PC-9 (cell line): ENCODE measurements around the gene S1PR5. TPM values are rescaled to one million over a fixed set of nuclear protein-coding genes. Genes with fewer than 3 reads are reported as not detected.
"Not testable (repeated sequence)": the region's sequence is repeated elsewhere in the genome, so short reads cannot be mapped to it uniquely, and the experiment has no call there.

Experiments used
- BruUV-seq: library from RNA; stranded (reverse); fragments of 400-500 nt; replicated peaks from 2 replicates; lab custom pipeline; 2021; lab: Mats Ljungman, UMichigan
- CTCF ChIA-PET: fragments of 300-600 bp; sonication (Branson Sonifier 250); formaldehyde crosslinking; loops from one replicate; lab custom pipeline; 2022; ENCODE audit warnings: antibody characterized with exemption; lab: Charles Lee
- POLR2A ChIA-PET: fragments of 300-600 bp; sonication (Branson Sonifier 250); formaldehyde crosslinking; loops from one replicate; lab custom pipeline; 2022; ENCODE audit warnings: antibody characterized with exemption; ENCODE audit not compliant: unreplicated experiment; lab: Charles Lee
- DNase-seq, 2 experiments: peaks; one replicate each; pipeline versions ENCODE4 v3.0.0 to v3.0.0-alpha.2; 2015 to 2022; ENCODE audit warnings: mixed read lengths in 1 of 2
- H2AFZ ChIP-seq: fragments of 200-600 bp; sonication (generic); 2 replicates; pipeline ENCODE4 v1.8.1; 2017; ENCODE audit warnings: antibody characterized with exemption
- H3F3A ChIP-seq: fragments of 200-600 bp; sonication (generic); 2 replicates; pipeline ENCODE4 v1.8.1; 2017; ENCODE audit warnings: antibody characterized with exemption, mild to moderate bottlenecking, low read depth; ENCODE audit not compliant: insufficient read depth
- H3K27ac ChIP-seq: fragments of 200-600 bp; sonication (generic); 2 replicates; pipeline ENCODE4 v1.6.1; 2016; ENCODE audit warnings: mixed run types
- H3K27me3 ChIP-seq: fragments of 200-600 bp; sonication (generic); 2 replicates; pipeline ENCODE4 v1.6.1; 2016; ENCODE audit warnings: low read depth, mixed run types; ENCODE audit not compliant: insufficient read depth
- H3K36me3 ChIP-seq: fragments of 200-600 bp; sonication (generic); 2 replicates; pipeline ENCODE4 v1.6.1; 2016; ENCODE audit warnings: low read depth, mixed run types
- H3K4me1 ChIP-seq: fragments of 200-600 bp; sonication (generic); replicated peaks from 2 replicates; pipeline ENCODE4 v1.6.1; 2016; ENCODE audit warnings: mixed run types; ENCODE audit not compliant: insufficient read depth
- H3K4me2 ChIP-seq: fragments of 200-600 bp; sonication (generic); 2 replicates; pipeline ENCODE4 v1.6.1; 2017; ENCODE audit warnings: mixed run types
- H3K4me3 ChIP-seq: fragments of 200-600 bp; sonication (generic); 2 replicates; pipeline ENCODE4 v1.6.1; 2016; ENCODE audit warnings: mixed run types
- H3K79me2 ChIP-seq: fragments of 200-600 bp; sonication (generic); 2 replicates; pipeline ENCODE4 v1.6.1; 2017; ENCODE audit warnings: low read depth, mixed run types
- H3K9me2 ChIP-seq: fragments of 200-600 bp; sonication (generic); 2 replicates; pipeline ENCODE4 v1.8.1; 2017; ENCODE audit warnings: mild to moderate bottlenecking; ENCODE audit not compliant: insufficient read depth
- H3K9me3 ChIP-seq: fragments of 200-600 bp; sonication (generic); 2 replicates; pipeline ENCODE4 v1.8.1; 2016; ENCODE audit warnings: low read depth; ENCODE audit not compliant: insufficient read depth
- H4K20me1 ChIP-seq: fragments of 200-600 bp; sonication (generic); 2 replicates; pipeline ENCODE4 v1.8.1; 2017; ENCODE audit not compliant: insufficient read depth
- EZH2 ChIP-seq: fragments of 200-600 bp; sonication (generic); IDR thresholded peaks from 2 replicates; pipeline ENCODE4 v1.8.0; 2017; ENCODE audit warnings: antibody characterized with exemption, low read depth
- intact Hi-C: fragments of 100-400 bp; cut with micrococcal nuclease; formaldehyde crosslinking; loops from one replicate; pipeline ENCODE4 v1.10.0; 2022; ENCODE audit not compliant: unreplicated experiment
- total RNA-seq: library from RNA; stranded (reverse); gene quantifications from 2 replicates; pipeline ENCODE4 v1.2.3, GENCODE V29; 2021
- TF ChIP-seq, protein P1 (sequence below): fragments of 200-600 bp; sonication (generic); conservative IDR thresholded peaks from 2 replicates; pipeline ENCODE4 v1.6.1; 2017; ENCODE audit warnings: mixed run types, antibody characterized with exemption, mild to moderate bottlenecking, moderate library complexity

Gene S1PR5
- total RNA-seq, 1 experiment from 2014 or later = 9.5 TPM

- TF ChIP-seq EZH2 = no peak
- TF ChIP-seq, protein P1, sequence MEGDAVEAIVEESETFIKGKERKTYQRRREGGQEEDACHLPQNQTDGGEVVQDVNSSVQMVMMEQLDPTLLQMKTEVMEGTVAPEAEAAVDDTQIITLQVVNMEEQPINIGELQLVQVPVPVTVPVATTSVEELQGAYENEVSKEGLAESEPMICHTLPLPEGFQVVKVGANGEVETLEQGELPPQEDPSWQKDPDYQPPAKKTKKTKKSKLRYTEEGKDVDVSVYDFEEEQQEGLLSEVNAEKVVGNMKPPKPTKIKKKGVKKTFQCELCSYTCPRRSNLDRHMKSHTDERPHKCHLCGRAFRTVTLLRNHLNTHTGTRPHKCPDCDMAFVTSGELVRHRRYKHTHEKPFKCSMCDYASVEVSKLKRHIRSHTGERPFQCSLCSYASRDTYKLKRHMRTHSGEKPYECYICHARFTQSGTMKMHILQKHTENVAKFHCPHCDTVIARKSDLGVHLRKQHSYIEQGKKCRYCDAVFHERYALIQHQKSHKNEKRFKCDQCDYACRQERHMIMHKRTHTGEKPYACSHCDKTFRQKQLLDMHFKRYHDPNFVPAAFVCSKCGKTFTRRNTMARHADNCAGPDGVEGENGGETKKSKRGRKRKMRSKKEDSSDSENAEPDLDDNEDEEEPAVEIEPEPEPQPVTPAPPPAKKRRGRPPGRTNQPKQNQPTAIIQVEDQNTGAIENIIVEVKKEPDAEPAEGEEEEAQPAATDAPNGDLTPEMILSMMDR = no peak
- Histone ChIP-seq H2AFZ (peak within 1 kb of the TSS; percentile 78), H3K4me1 (peaks cover 6% of the 10 kb centered on the region; the same call in 1 of the 2 replicates), H4K20me1 (no peaks in the 10 kb centered on the region), H3K9me3 (no peaks in the 10 kb centered on the region), H3K4me2 (peak within 1 kb of the TSS; percentile 76), H3K9me2 (no peaks in the 10 kb centered on the region), H3K27me3 (no peaks in the 10 kb centered on the region), H3K36me3 (no peaks in the 10 kb centered on the region), H3F3A (no peaks in the 10 kb centered on the region; the same call in 1 of the 2 replicates), H3K4me3 (peak within 1 kb of the TSS; percentile 82), H3K79me2 (peaks cover 10% of the 10 kb centered on the region), H3K27ac (no peak within 1 kb of the TSS)
- no TSS peak for BruUV-seq
- DNase-seq = peak; percentile 87 to 95
- CTCF ChIA-PET = no interaction called here
- intact Hi-C loops = loop anchor here (5.0 kb wide), 1 partner anchor 41 kb away; the partner anchor contains the start of gene KEAP1
- POLR2A ChIA-PET = interaction anchor here (0.6 to 0.7 kb wide), 2 partner anchors 18 to 21 kb away, joined by 9 to 17 read pairs; no protein-coding TSS in a partner anchor
Observed at GRCh38 chr19:10543420-10544241, 26.4 kb upstream of the S1PR5 start, which contains the start of gene ATG4D. TSS of gene ATG4D (plus strand) at chr19:10543904. CDS start at chr19:10544091, 187 bp downstream.

DNA sequence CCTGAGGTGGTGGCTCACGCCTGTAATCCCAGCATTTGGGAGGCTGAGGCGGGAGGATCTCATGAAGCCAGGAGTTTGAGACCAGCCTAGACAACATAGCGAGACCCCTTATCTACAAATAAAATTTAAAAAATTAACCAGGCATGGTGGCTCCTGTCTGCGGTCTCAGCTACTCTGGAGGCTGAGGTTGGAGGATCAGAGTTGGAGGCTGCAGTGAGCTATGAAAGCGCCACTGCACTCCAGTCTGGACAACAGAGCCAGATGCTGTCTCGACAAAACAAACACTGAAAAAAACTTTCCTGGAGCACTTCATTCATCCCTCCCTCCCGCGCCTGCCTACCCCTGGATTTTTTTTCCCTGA is 25.8 kb upstream of the S1PR5 start:
- no peaks in the 10 kb centered on the region for H3K9me2 ChIP-seq
- H3K27me3 ChIP-seq = no peaks in the 10 kb centered on the region
- H3K4me1 ChIP-seq = peaks cover 6% of the 10 kb centered on the region; the same call in 1 of the 2 replicates
- intact Hi-C loops = loop anchor here (5.0 kb wide), 1 partner anchor 41 kb away; the partner anchor contains the start of gene KEAP1
- peaks cover 5% of the 10 kb centered on the region; the same call in 1 of the 2 replicates for H3F3A ChIP-seq
- H3K4me2 ChIP-seq = peak overlapping the region; percentile 76
- H3K79me2 ChIP-seq = peaks cover 10% of the 10 kb centered on the region
- DNase-seq = no peak
- no peak for TF ChIP-seq EZH2
- TF ChIP-seq, protein P1 = no peak
- peak overlapping the region; percentile 82 for H3K4me3 ChIP-seq
- no TSS peak for BruUV-seq
- CTCF ChIA-PET = no interaction called here
- H4K20me1 ChIP-seq = no peaks in the 10 kb centered on the region
- H2AFZ ChIP-seq = peak overlapping the region; percentile 78
- no peaks in the 10 kb centered on the region for H3K36me3 ChIP-seq
- H3K27ac ChIP-seq = no peak overlapping the region
- POLR2A ChIA-PET = interaction anchor here (0.6 to 0.7 kb wide), 2 partner anchors 19 to 20 kb away, joined by 9 to 17 read pairs; no protein-coding TSS in a partner anchor
- H3K9me3 ChIP-seq = no peaks in the 10 kb centered on the region

- H3K4me3 ChIP-seq, POLR2A ChIA-PET, H3K4me1 ChIP-seq, H3K9me3 ChIP-seq, H4K20me1 ChIP-seq, H3K4me2 ChIP-seq, BruUV-seq, H3K36me3 ChIP-seq, H3K27ac ChIP-seq, DNase-seq, H3K79me2 ChIP-seq, CTCF ChIA-PET, H3K9me2 ChIP-seq, H3K27me3 ChIP-seq, intact Hi-C loops, H2AFZ ChIP-seq: not testable (repeated sequence)
- peaks cover 13% of the 10 kb centered on the region; the same call in 1 of the 2 replicates for H3F3A ChIP-seq
Observed at GRCh38 chr19:10539016-10539415, 21.8 kb upstream of the S1PR5 start.
